Measurements from ENCODE around the gene KCTD2.
A peak's percentile ranks its signal among the peaks of the same experiment; 100 is the strongest.

DNA sequence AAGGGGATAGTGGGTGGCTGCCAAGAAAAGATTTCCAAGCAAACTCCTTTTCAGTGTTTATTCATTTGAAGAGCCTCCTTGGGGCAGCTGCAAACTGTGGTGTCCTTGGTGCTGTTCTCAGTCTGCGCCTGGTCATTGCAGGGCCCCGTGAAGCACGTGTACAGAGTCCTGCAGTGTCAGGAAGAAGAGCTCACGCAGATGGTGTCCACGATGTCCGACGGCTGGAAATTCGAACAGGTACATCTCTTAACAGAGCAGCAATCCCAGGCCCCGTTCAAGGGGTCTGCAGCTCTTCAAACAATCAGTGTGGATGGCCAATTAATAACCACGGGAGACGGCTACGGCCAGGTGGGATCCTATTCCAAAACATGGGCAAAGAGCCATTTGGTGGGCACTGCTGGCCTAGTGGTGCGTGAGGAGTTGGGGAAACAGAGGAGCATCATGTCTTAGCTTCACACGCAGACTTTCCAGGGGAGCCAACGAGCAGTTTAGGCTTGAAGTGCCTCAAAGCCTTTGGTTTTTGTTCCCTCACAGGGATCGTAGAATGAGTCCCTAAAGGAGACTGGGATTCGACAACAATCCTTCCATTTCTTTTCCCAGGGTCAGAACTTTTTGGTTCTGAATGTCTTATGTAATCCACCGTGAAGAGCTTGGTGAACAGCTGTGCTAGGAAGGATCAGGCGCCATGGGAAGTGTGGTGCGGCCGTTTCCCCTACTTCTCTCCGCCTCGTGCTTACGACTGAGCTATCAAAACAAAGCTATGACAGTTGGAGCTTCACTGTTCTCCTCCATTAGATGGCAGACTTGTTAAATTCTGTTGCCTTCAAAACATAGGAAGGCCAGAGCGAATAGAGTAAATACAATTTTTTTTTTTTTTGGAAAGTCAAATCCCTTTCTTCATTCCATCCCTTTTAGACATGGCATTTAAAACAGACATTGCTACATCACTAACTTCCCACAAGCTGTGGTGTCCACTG lies 12.6 kb downstream of the KCTD2 start:
- TF ChIP-seq MAX (IDR thresholded peaks at IDR 0.05; ENCODE audit: low read depth, low read length), result peak; percentile 77
- TF ChIP-seq CTCF (IDR thresholded peaks at IDR 0.05; ENCODE audit: low read depth, low read length), result no peak
- TF ChIP-seq POLR2A (IDR thresholded peaks at IDR 0.05; ENCODE audit: extremely low read depth, insufficient read length), result no peak
- TF ChIP-seq MYC (IDR thresholded peaks at IDR 0.05; ENCODE audit: low read depth, low read length), result peak; percentile 61

All from NB4 (cell line).